ENCODE measurements around the gene MYO5C. TPM values are rescaled to one million over a fixed set of nuclear protein-coding genes. Genes with fewer than 3 reads are reported as not detected.

Gene MYO5C
- total RNA-seq, 4 donors from 2014 or later = 1.2 to 4.3 (median 2.9) TPM

DNA sequence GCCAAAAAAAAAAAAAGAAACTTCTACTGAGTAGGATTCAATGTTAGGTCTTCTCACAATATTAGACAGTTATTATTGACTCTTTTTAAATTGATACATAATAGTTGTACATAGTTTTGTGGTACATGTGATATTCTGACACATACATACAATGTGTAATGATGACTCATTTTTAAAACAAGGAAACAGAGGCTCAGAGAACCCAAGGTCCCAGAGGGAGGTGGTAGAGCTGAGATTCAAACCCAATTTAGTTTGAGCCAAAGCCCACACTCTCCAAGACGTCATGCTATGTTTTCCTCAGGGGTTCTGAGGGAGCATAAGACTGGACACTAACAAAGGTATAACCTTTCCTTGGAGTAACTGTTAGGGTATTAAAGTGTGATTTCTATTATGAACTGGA lies 40.6 kb downstream of the MYO5C start:
- TF ChIP-seq, protein P1, sequence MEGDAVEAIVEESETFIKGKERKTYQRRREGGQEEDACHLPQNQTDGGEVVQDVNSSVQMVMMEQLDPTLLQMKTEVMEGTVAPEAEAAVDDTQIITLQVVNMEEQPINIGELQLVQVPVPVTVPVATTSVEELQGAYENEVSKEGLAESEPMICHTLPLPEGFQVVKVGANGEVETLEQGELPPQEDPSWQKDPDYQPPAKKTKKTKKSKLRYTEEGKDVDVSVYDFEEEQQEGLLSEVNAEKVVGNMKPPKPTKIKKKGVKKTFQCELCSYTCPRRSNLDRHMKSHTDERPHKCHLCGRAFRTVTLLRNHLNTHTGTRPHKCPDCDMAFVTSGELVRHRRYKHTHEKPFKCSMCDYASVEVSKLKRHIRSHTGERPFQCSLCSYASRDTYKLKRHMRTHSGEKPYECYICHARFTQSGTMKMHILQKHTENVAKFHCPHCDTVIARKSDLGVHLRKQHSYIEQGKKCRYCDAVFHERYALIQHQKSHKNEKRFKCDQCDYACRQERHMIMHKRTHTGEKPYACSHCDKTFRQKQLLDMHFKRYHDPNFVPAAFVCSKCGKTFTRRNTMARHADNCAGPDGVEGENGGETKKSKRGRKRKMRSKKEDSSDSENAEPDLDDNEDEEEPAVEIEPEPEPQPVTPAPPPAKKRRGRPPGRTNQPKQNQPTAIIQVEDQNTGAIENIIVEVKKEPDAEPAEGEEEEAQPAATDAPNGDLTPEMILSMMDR (IDR thresholded peaks at IDR 0.05 in 4 of 5, conservative IDR thresholded peaks at IDR 0.05 in 1 of 5) = no peak
- TF ChIP-seq POLR2A (IDR thresholded peaks at IDR 0.05) = no peak
- Histone ChIP-seq H3K4me3 (no peak overlapping the region), H3K36me3 (no peaks in the 10 kb centered on the region), H3K9me3 (no peaks in the 10 kb centered on the region), H3K4me1 (peaks cover 19 to 25% of the 10 kb centered on the region in 2 donors), H3K27me3 (no peaks in the 10 kb centered on the region), H3K27ac (no peak overlapping the region)
- in situ Hi-C loops (cut with MboI; ENCODE audit: low sequenced_read_pairs in 4 of 4) = loop anchor here in 2 of 4 donors (10.0 kb wide), 1 partner anchor 480 kb away; no protein-coding TSS in a partner anchor
- no peak for ATAC-seq
- no peak for DNase-seq
- intact Hi-C loops (cut with DNase I; ENCODE audit: low total_unique reads) = loop anchor here (5.0 to 10.0 kb wide), 3 partner anchors 82 to 432 kb away; no protein-coding TSS in a partner anchor

DNA sequence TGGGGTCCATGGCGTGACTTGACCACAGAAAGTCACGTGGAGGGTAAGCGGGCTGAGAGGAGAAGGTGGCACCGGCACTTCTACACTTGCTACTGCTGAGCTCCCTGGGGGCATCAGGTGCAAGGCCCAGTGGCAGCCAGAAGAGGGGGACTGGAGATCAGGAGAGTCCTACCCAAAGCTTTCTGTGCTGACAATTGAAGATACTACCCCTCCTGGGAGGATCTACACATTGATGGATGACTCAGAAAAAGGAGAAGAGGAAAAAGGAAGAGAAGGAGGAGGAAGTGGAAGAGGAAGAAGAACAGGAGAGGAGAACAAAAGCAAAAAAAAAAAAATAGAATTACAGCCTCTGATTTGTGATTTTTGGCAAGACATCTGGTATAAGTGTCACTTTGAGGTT lies 41.2 kb downstream of the MYO5C start:
- ATAC-seq = no peak
- Histone ChIP-seq H3K27ac (no peak overlapping the region), H3K9me3 (no peaks in the 10 kb centered on the region), H3K4me3 (no peak overlapping the region), H3K27me3 (no peaks in the 10 kb centered on the region), H3K36me3 (no peaks in the 10 kb centered on the region), H3K4me1 (peaks cover 19 to 25% of the 10 kb centered on the region in 2 donors)
- TF ChIP-seq, protein P1 (IDR thresholded peaks at IDR 0.05 in 4 of 5, conservative IDR thresholded peaks at IDR 0.05 in 1 of 5) = no peak
- TF ChIP-seq POLR2A (IDR thresholded peaks at IDR 0.05) = no peak
- in situ Hi-C loops (cut with MboI; ENCODE audit: low sequenced_read_pairs in 4 of 4) (loop anchor here (5.0 to 10.0 kb wide), 2 partner anchors 478 to 480 kb away; no protein-coding TSS in a partner anchor), intact Hi-C loops (cut with DNase I; ENCODE audit: low total_unique reads) (loop anchor here (10.0 kb wide), 1 partner anchor 370 kb away; no protein-coding TSS in a partner anchor)
- no peak for DNase-seq

DNA sequence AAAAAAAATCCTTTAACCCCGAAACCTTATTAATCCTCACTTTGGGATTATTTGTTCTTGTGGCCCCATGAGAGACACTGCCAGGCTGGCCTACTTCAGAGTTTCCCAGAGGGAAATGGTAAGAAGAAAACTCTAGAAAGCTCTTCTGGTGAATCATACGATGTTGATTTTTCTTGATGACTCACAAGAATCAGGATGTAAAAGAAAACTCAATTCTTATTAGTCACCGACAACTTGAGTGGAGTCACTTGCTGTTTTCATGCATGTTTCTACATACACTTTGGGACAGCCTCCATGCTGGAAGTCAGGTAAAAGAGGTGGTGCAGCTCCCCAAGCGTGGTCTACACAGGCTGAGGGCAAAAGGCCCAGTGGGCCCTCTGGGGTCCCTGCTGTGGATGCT lies 42.8 kb downstream of the MYO5C start:
- in situ Hi-C loops (cut with MboI; ENCODE audit: low sequenced_read_pairs in 4 of 4) = loop anchor here (5.0 to 10.0 kb wide), 2 partner anchors 480 to 482 kb away; no protein-coding TSS in a partner anchor
- H3K36me3 ChIP-seq = no peaks in the 10 kb centered on the region
- DNase-seq (no peak), ATAC-seq (no peak)
- peaks cover 13 to 18% of the 10 kb centered on the region in 2 donors for H3K4me1 ChIP-seq
- no peaks in the 10 kb centered on the region for H3K27me3 ChIP-seq
- H3K27ac ChIP-seq = no peak overlapping the region
- H3K9me3 ChIP-seq = no peaks in the 10 kb centered on the region
- H3K4me3 ChIP-seq = no peak overlapping the region
- TF ChIP-seq, protein P1 (IDR thresholded peaks at IDR 0.05 in 4 of 5, conservative IDR thresholded peaks at IDR 0.05 in 1 of 5) = no peak
- TF ChIP-seq POLR2A (IDR thresholded peaks at IDR 0.05) = no peak
- intact Hi-C loops (cut with DNase I; ENCODE audit: low total_unique reads) = loop anchor here (10.0 kb wide), 1 partner anchor 372 kb away; no protein-coding TSS in a partner anchor

DNA sequence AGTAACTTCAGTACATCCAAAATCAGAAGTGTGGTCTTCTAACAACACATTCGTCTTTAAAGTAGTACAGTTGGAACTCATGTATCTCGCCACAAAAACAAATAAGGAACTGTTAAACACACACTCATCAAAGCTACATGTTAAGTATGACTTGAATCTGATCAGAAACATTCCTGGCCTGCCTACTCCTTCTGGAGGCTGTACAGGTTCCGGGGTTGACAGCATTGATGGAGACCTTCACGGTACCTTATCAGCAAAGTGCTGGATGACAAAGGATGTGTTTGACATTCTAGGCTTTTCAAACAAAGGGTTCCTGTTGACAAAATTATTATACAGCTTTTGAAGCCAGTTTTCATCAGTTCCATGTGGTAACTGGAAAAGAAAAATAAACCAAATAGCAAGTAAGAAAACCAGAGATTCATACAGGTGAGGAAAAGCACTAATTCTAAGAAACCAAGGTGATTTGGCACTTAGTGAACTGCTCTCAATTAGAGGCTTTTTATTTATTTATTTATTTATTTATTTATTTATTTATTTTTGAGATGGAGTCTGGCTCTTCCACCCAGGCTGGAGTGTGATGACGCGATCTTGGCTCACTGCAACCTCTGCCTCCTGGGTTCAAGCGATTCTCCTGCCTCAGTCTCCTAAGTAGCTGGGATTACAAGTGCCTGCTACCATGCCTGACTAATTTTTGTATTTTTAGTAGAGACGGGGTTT lies 44.3 kb downstream of the MYO5C start:
- H3K27me3 ChIP-seq = no peaks in the 10 kb centered on the region
- intact Hi-C loops (cut with DNase I; ENCODE audit: low total_unique reads) = loop anchor here (10.0 kb wide), 1 partner anchor 373 kb away; no protein-coding TSS in a partner anchor
- in situ Hi-C loops (cut with MboI; ENCODE audit: low sequenced_read_pairs in 4 of 4) = loop anchor here (5.0 to 10.0 kb wide), 2 partner anchors 481 to 483 kb away; no protein-coding TSS in a partner anchor
- TF ChIP-seq POLR2A (IDR thresholded peaks at IDR 0.05) = no peak
- TF ChIP-seq, protein P1 (IDR thresholded peaks at IDR 0.05 in 4 of 5, conservative IDR thresholded peaks at IDR 0.05 in 1 of 5) = no peak
- ATAC-seq = no peak
- H3K27ac ChIP-seq = no peak overlapping the region
- peaks cover 0 to 5% of the 10 kb centered on the region in 2 donors for H3K36me3 ChIP-seq
- no peak for DNase-seq
- peaks cover 0 to 4% of the 10 kb centered on the region in 2 donors for H3K4me1 ChIP-seq
- H3K9me3 ChIP-seq = no peaks in the 10 kb centered on the region
- H3K4me3 ChIP-seq = no peak overlapping the region

Data from gastrocnemius medialis (tissue), 4 donors.